Activated naive CD4-positive, alpha-beta T cell treated with anti-CD3 and anti-CD28 coated beads, Interleukin-2, amount 10 ng/mL, durations not matched to agents 7 days and 5 days (primary cell): ENCODE measurements around the gene CFAP92.
"Not testable (repeated sequence)": the region's sequence is repeated elsewhere in the genome, so short reads cannot be mapped to it uniquely, and the experiment has no call there.

Experiments used
- CTCF ChIA-PET: fragments of 350-600 bp; sonication (Branson Sonifier 250); formaldehyde crosslinking; loops from one replicate; lab custom pipeline; 2021; ENCODE audit warnings: antibody characterized with exemption; lab: Charles Lee
- DNase-seq: peaks from one replicate; pipeline ENCODE4 v3.0.0-alpha.2; 2020
- H3K27ac Mint-ChIP-seq: one replicate; pipeline ENCODE4 v1.8.0; 2021; ENCODE audit warnings: mild to moderate bottlenecking, moderate library complexity, mixed read lengths
- H3K27me3 Mint-ChIP-seq: one replicate; pipeline ENCODE4 v1.8.0; 2021; ENCODE audit warnings: mild to moderate bottlenecking, mixed read lengths
- H3K36me3 Mint-ChIP-seq: one replicate; pipeline ENCODE4 v1.8.0; 2021; ENCODE audit warnings: mixed read lengths
- H3K4me1 Mint-ChIP-seq: one replicate; pipeline ENCODE4 v1.8.0; 2021; ENCODE audit warnings: mixed read lengths
- H3K4me3 Mint-ChIP-seq: one replicate; pipeline ENCODE4 v1.8.0; 2021; ENCODE audit warnings: mild to moderate bottlenecking, moderate library complexity, mixed read lengths
- H3K9me3 Mint-ChIP-seq: one replicate; pipeline ENCODE4 v1.8.0; 2021; ENCODE audit warnings: mixed read lengths

CFAP92 gene

GRCh38 chr3:128872744-128873143 is 121.1 kb downstream of the CFAP92 start:
- CTCF ChIA-PET = interaction anchor here (0.6 to 1.0 kb wide), 2 partner anchors 50 to 382 kb away, joined by 3 read pairs; no protein-coding TSS in a partner anchor
- Mint-ChIP-seq H3K9me3 (no peaks in the 10 kb centered on the region), H3K27ac (no peak overlapping the region), H3K4me1 (peaks cover 14% of the 10 kb centered on the region), H3K27me3 (peaks cover 9% of the 10 kb centered on the region), H3K4me3 (no peak overlapping the region), H3K36me3 (peaks cover 2% of the 10 kb centered on the region)
- no peak for DNase-seq

DNA sequence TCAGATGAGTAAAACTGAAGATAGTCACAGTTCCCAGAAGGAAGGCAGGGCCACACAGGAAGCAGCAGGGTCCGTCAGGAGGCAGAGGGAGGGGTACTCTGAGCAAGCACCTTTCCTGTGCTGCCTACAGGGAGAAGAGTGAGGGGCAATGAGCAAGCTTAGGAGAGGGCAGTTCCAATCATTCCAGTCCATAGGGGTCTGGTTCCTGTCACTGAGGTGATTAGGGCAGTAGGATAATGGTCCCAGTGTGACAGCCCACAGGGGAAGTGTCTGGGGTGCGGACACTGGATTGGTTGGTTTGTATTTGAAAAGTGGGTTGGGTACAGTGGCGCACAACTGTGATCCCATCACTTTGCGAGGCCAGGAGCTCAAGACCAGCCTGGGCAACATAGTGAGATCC is 121.6 kb downstream of the CFAP92 start:
- peaks cover 9% of the 10 kb centered on the region for H3K4me1 Mint-ChIP-seq
- CTCF ChIA-PET = interaction anchor here (1.0 kb wide), 1 partner anchor 255 kb away, joined by 3 read pairs; no protein-coding TSS in a partner anchor
- H3K4me3 Mint-ChIP-seq = no peak overlapping the region
- no peaks in the 10 kb centered on the region for H3K36me3 Mint-ChIP-seq
- H3K27me3 Mint-ChIP-seq = peaks cover 9% of the 10 kb centered on the region
- H3K9me3 Mint-ChIP-seq = no peaks in the 10 kb centered on the region
- no peak for DNase-seq
- H3K27ac Mint-ChIP-seq = no peak overlapping the region

- no peak overlapping the region for H3K27ac Mint-ChIP-seq
- DNase-seq = no peak
- peaks cover 5% of the 10 kb centered on the region for H3K27me3 Mint-ChIP-seq
- H3K9me3 Mint-ChIP-seq = no peaks in the 10 kb centered on the region
- CTCF ChIA-PET = no interaction called here
- no peak overlapping the region for H3K4me3 Mint-ChIP-seq
- H3K36me3 Mint-ChIP-seq = no peaks in the 10 kb centered on the region
- peaks cover under 1% of the 10 kb centered on the region for H3K4me1 Mint-ChIP-seq
Observed at GRCh38 chr3:128870347-128870746, 123.5 kb downstream of the CFAP92 start.

GRCh38 chr3:128867200-128868125 is 126.4 kb downstream of the CFAP92 start:
- Mint-ChIP-seq H3K4me3 (no peak overlapping the region), H3K36me3 (no peaks in the 10 kb centered on the region), H3K4me1 (no peaks in the 10 kb centered on the region), H3K27me3 (no peaks in the 10 kb centered on the region), H3K9me3 (no peaks in the 10 kb centered on the region), H3K27ac (no peak overlapping the region)
- DNase-seq = no peak
- CTCF ChIA-PET = interaction anchor here (1.1 to 1.3 kb wide), 2 partner anchors 8 to 9 kb away, joined by 3 to 4 read pairs; no protein-coding TSS in a partner anchor

DNA sequence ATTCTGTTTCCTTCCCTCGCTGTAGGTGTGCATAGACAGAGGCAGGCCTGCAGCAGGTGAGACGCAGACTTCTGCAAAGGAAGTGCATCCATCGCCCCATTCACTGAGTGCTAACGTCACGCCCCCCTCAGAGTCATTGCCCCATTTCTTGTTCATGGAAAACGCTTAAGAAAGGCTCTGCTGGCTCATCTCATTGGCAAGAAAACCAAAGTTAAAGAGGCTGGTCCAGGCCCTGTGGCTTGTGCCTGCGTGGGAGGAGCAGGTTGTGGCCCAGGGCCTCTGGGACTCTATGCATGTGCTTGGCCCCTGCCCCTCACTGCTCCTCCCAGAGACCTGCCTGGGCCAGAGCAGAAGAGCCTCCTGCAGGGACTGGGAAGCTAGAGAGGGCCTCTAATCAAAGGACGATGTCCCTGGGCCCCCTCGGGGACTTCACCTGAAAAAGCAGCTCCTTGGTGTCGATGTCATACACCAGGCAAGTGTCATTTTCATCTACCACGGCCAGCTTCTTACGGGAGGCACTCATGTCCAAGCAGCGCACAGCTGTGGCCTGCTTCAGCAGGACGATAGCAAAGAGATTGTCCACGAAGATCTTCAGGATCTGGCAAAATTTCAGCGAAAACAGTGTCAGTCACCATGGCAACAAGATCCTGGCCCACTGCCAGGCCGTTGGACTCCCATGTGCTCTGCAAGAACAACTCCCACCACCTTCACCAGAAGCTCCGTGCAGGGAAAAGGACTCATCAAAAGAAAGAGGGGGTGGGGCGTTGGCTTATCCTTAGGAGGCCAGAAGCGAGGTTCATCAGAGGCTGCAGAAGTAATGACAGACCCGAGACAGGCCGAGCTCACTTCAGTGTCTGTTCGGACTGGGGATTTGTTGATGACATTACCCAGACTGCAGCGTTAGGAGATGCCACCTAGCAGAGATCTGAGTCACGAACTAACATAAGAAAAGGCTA is 128.7 kb downstream of the CFAP92 start:
- DNase-seq, H3K4me3 Mint-ChIP-seq, H3K27ac Mint-ChIP-seq, H3K4me1 Mint-ChIP-seq, H3K27me3 Mint-ChIP-seq, H3K9me3 Mint-ChIP-seq, H3K36me3 Mint-ChIP-seq: not testable (repeated sequence)
- CTCF ChIA-PET = interaction anchor here (1.1 kb wide), 1 partner anchor 78 kb away, joined by 3 read pairs; no protein-coding TSS in a partner anchor

- CTCF ChIA-PET = interaction anchor here (0.6 kb wide), 1 partner anchor 163 kb away, joined by 4 read pairs; no protein-coding TSS in a partner anchor
- no peaks in the 10 kb centered on the region for H3K4me1 Mint-ChIP-seq
- H3K9me3 Mint-ChIP-seq = peaks cover 15% of the 10 kb centered on the region
- H3K36me3 Mint-ChIP-seq = peaks cover 4% of the 10 kb centered on the region
- no peak overlapping the region for H3K4me3 Mint-ChIP-seq
- no peaks in the 10 kb centered on the region for H3K27me3 Mint-ChIP-seq
- no peak for DNase-seq
- H3K27ac Mint-ChIP-seq = no peak overlapping the region
Observed at GRCh38 chr3:128864351-128864811, 129.5 kb downstream of the CFAP92 start.

DNA sequence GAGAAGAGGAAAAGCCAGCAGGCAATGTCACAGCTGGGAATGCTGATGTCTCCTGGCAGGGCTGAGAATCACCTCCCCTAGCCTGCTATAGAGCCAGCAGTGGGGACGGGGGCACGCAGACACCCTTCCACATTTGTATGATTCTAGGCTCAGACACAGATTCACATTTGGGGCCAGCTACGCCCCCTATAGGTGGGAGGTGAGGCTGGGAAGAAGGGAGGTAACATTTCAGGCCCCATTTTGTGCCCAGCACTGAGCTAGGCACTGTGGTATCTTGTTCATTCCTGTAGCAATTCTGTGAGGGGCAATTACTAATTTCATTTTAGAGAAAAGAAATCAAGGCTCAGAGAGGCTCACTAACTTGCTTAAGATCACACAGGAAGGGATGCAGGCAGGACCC is 130.3 kb downstream of the CFAP92 start:
- peak; percentile 28 for DNase-seq
- peaks cover 11% of the 10 kb centered on the region for H3K36me3 Mint-ChIP-seq
- no peaks in the 10 kb centered on the region for H3K4me1 Mint-ChIP-seq
- CTCF ChIA-PET = interaction anchor here (0.6 to 1.3 kb wide), 4 partner anchors 9 to 131 kb away, joined by 3 to 4 read pairs (median 4); no protein-coding TSS in a partner anchor
- H3K9me3 Mint-ChIP-seq = peaks cover 24% of the 10 kb centered on the region
- no peak overlapping the region for H3K4me3 Mint-ChIP-seq
- H3K27ac Mint-ChIP-seq = no peak overlapping the region
- H3K27me3 Mint-ChIP-seq = no peaks in the 10 kb centered on the region

- Mint-ChIP-seq H3K9me3 (peaks cover 37% of the 10 kb centered on the region), H3K4me3 (no peak overlapping the region), H3K27me3 (no peaks in the 10 kb centered on the region), H3K36me3 (peaks cover 17% of the 10 kb centered on the region), H3K4me1 (no peaks in the 10 kb centered on the region), H3K27ac (no peak overlapping the region)
- no peak for DNase-seq
- CTCF ChIA-PET = no interaction called here
Observed at GRCh38 chr3:128861491-128861890, 132.4 kb downstream of the CFAP92 start.
